ENCODE results near the gene STAT6.

Gene STAT6

GRCh38 chr12:57091638-57092528 lies 19.3 kb downstream of the STAT6 start:
- TF ChIP-seq CTCF (conservative IDR thresholded peaks at IDR 0.05), result no peak
- no peak overlapping the region for H3K27ac ChIP-seq

GRCh38 chr12:57090924-57091637 lies 20.1 kb downstream of the STAT6 start:
- TF ChIP-seq CTCF (conservative IDR thresholded peaks at IDR 0.05), result no peak
- no peak overlapping the region for H3K27ac ChIP-seq

- H3K27ac ChIP-seq, result peak overlapping the region; percentile 96; the same call in 1 of the 2 replicates
- TF ChIP-seq CTCF (conservative IDR thresholded peaks at IDR 0.05), result no peak
Observed at GRCh38 chr12:57090490-57090889, 20.7 kb downstream of the STAT6 start.

GRCh38 chr12:57089271-57090245 lies 21.6 kb downstream of the STAT6 start:
- no peak for TF ChIP-seq CTCF (conservative IDR thresholded peaks at IDR 0.05)
- peak overlapping the region; percentile 96 for H3K27ac ChIP-seq

- TF ChIP-seq CTCF (conservative IDR thresholded peaks at IDR 0.05), result no peak
- H3K27ac ChIP-seq, result peak within 1 kb of the TSS; percentile 96
Observed at GRCh38 chr12:57088354-57089270, 22.6 kb downstream of the STAT6 start, which contains the start of gene NAB2. TSS of gene NAB2 (plus strand) at chr12:57089114. CDS start at chr12:57089272, 158 bp downstream.

- no peak for TF ChIP-seq CTCF (conservative IDR thresholded peaks at IDR 0.05)
- peak overlapping the region; percentile 96 for H3K27ac ChIP-seq
Observed at GRCh38 chr12:57087691-57088353, 23.3 kb downstream of the STAT6 start.
